ENCODE data around the gene EPB41L4A. TPM values are rescaled to one million over a fixed set of nuclear protein-coding genes. Genes with fewer than 3 reads are reported as not detected.

The EPB41L4A gene
- total RNA-seq, 1 donor from 2014 or later = 11.1 TPM

GRCh38 chr5:112186401-112186990 lies 232.6 kb downstream of the EPB41L4A start:
- no peaks in the 10 kb centered on the region for H3K36me3 Mint-ChIP-seq (ENCODE audit: low read depth, unreplicated experiment)
- H3K9me3 Mint-ChIP-seq (ENCODE audit: unreplicated experiment) = no peaks in the 10 kb centered on the region
- H3K27me3 Mint-ChIP-seq (ENCODE audit: low read depth, unreplicated experiment) = no peaks in the 10 kb centered on the region
- Histone ChIP-seq H3K4me3 (ENCODE audit: insufficient read depth, low read depth, low read length) (no peak overlapping the region), H2AFZ (ENCODE audit: low read depth, low read length) (no peak overlapping the region), H3K79me2 (ENCODE audit: insufficient read depth, low read length) (no peaks in the 10 kb centered on the region), H3K4me1 (ENCODE audit: insufficient read depth, low read length) (peaks cover 9% of the 10 kb centered on the region), H3K36me3 (ENCODE audit: insufficient read depth, low read length) (no peaks in the 10 kb centered on the region), H3K27me3 (ENCODE audit: insufficient read depth, low read length) (no peaks in the 10 kb centered on the region), H3K4me2 (ENCODE audit: low read length) (no peak overlapping the region), H3K9me3 (ENCODE audit: insufficient read depth, low read depth, low read length) (no peaks in the 10 kb centered on the region), H3K9ac (ENCODE audit: low read length) (no peak overlapping the region), H3K27ac (ENCODE audit: low read depth, low read length) (no peak overlapping the region), H4K20me1 (ENCODE audit: insufficient read depth, low read length) (no peaks in the 10 kb centered on the region)
- no peak overlapping the region for H3K4me3 Mint-ChIP-seq (ENCODE audit: unreplicated experiment)
- H3K27ac Mint-ChIP-seq (ENCODE audit: unreplicated experiment) = no peak overlapping the region
- TF ChIP-seq EZH2 (IDR thresholded peaks at IDR 0.05; ENCODE audit: insufficient read depth, low read length) (no peak), CTCF (IDR thresholded peaks at IDR 0.05; ENCODE audit: insufficient read depth, low read depth, low read length) (peak; percentile 60)
- FAIRE-seq = no peak
- peak; percentile 23 for DNase-seq (ENCODE audit: low read depth)
- peaks cover 6% of the 10 kb centered on the region for H3K4me1 Mint-ChIP-seq (ENCODE audit: low read depth, unreplicated experiment)

GRCh38 chr5:112183874-112184273 lies 235.2 kb downstream of the EPB41L4A start:
- no peaks in the 10 kb centered on the region for H3K36me3 Mint-ChIP-seq (ENCODE audit: low read depth, unreplicated experiment)

More at GRCh38 chr5:112183874-112184273, 235.2 kb downstream of the EPB41L4A start:
- H3K4me3 ChIP-seq (ENCODE audit: insufficient read depth, low read depth, low read length) = no peak overlapping the region
- no peak overlapping the region for H2AFZ ChIP-seq (ENCODE audit: low read depth, low read length)
- H4K20me1 ChIP-seq (ENCODE audit: insufficient read depth, low read length) = no peaks in the 10 kb centered on the region
- TF ChIP-seq EZH2 (IDR thresholded peaks at IDR 0.05; ENCODE audit: insufficient read depth, low read length) (no peak), CTCF (IDR thresholded peaks at IDR 0.05; ENCODE audit: insufficient read depth, low read depth, low read length) (no peak)
- no peaks in the 10 kb centered on the region for H3K27me3 ChIP-seq (ENCODE audit: insufficient read depth, low read length)
- no peak overlapping the region for H3K9ac ChIP-seq (ENCODE audit: low read length)
- H3K27ac ChIP-seq (ENCODE audit: low read depth, low read length) = no peak overlapping the region
- H3K4me3 Mint-ChIP-seq (ENCODE audit: unreplicated experiment) = no peak overlapping the region
- no peaks in the 10 kb centered on the region for H3K9me3 Mint-ChIP-seq (ENCODE audit: unreplicated experiment)
- no peak for DNase-seq (ENCODE audit: low read depth)
- no peak for FAIRE-seq
- peaks cover 6% of the 10 kb centered on the region for H3K4me1 Mint-ChIP-seq (ENCODE audit: low read depth, unreplicated experiment)
- no peaks in the 10 kb centered on the region for H3K79me2 ChIP-seq (ENCODE audit: insufficient read depth, low read length)
- H3K4me2 ChIP-seq (ENCODE audit: low read length) = peak overlapping the region; percentile 67
- H3K9me3 ChIP-seq (ENCODE audit: insufficient read depth, low read depth, low read length) = no peaks in the 10 kb centered on the region
- no peaks in the 10 kb centered on the region for H3K27me3 Mint-ChIP-seq (ENCODE audit: low read depth, unreplicated experiment)
- no peaks in the 10 kb centered on the region for H3K36me3 ChIP-seq (ENCODE audit: insufficient read depth, low read length)
- H3K27ac Mint-ChIP-seq (ENCODE audit: unreplicated experiment) = peak overlapping the region; percentile 17
- H3K4me1 ChIP-seq (ENCODE audit: insufficient read depth, low read length) = peaks cover 9% of the 10 kb centered on the region
